ENCODE measurements around the gene CHIC1.
"Not testable (repeated sequence)": the region's sequence is repeated elsewhere in the genome, so short reads cannot be mapped to it uniquely, and the experiment has no call there.

CHIC1 gene

DNA sequence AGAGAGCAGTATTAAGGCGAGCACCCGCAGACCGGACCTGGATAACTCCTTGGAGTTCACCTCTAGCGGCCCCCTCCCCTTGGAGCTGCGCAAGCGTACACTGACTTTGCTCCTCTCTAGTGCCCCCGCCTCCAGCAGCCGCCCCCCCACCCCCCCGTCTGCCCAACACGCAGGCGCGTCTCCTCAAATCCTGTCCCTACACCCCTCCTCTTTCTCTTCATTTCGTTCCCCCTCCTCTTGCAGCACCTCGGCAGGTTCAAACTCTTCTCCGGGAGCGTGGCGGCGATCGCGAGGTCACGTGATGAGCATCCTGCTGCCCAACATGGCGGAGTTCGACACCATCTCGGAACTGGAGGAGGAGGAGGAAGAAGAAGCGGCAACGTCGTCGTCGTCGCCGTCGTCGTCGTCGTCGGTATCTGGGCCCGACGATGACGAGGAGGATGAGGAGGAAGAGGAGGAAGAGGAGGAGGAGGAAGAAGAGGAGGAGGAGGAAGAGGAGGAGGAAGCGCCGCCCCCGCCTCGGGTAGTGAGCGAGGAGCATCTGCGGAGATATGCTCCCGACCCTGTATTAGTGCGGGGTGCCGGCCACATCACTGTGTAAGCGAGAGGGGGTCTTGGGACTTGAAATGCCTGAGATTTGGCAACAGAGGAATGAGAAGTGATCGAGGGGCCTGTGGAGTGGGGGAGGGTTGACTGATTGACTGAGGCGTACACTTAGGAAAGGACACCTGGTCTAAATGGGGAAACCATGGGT is at the start of gene CHIC1:
TSS of gene CHIC1 (plus strand) at position 214 of the 754 bp plus-strand sequence. CDS start at position 302, 88 bp downstream.
- DNase-seq (ENCODE audit: low read depth), result peak; percentile 47

DNA sequence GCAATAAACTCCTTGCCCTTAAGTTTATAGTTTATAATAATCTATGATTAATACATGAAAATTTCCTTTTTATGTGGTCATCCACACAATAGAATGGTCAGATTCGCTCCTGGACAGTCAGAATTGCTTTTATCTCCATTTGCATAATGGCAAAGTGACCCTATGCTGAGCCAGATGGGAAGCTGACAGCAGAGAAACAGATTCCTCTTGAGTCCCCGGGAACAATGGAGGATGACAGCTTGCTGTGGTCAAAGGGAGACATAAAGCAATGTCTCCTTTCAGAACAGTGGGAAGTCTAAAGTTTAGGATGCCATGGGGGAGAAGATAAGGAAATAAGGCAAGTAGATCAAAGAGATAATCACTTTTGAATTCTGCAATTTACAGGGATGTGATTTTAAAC is 40.2 kb upstream of the CHIC1 start:
- DNase-seq (ENCODE audit: low read depth), result not testable (repeated sequence)

DNA sequence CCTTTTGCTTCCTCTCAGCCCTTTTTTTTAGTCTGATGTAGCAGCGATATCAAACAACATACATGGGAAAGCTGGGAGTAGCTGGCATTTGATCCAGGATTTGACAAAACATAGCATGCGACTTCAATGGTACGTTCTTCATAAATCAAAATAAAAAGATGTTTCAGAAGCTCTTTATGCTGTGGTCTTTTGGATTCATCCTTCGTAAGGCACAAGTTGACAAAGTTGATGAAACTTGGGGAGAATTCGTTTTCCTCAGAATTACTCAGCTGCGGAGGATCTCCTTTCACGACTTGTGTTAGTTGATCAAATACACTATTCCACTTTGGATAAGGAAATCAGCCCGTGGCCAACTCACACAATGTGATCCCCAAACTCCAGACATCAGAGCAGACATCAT is 38.1 kb upstream of the CHIC1 start:
- no peak for DNase-seq (ENCODE audit: low read depth)

DNA sequence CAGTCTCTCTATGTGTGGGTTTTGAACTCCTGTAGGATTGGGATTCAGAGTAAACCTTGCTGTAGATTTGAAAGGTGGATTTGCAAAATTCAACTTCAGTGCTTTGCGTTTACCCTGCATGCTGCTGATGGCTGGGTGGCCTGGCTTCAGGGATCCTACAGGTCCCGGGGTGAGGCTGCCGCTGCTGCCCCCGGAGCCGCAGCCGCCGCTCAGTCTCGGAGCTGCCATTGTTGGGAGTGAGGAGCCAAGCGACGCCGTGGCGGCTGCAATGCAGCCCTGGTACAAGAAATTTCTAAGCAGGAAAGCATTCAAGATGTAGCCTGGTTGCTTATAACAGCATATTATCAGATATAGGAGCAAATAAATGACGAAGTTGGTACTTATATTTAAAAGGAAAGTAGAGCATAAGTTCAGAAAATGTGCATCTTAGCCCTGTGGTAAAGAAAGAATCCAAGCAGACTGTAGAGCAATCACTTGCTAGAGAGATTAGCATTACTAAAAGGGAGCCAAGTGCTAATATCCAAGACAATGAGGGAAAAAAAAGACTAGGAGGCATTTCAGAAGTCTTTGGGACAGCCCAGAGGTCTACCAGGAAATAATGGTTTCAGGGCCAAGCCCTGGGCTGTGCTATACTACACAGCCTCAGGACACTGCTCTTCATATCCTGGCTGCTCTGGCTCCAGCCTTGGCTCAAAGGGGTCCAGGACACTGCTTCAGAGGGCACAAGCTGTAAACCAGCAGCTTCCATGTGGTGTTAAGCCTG is 36.9 kb upstream of the CHIC1 start:
- no peak for DNase-seq (ENCODE audit: low read depth)

DNA sequence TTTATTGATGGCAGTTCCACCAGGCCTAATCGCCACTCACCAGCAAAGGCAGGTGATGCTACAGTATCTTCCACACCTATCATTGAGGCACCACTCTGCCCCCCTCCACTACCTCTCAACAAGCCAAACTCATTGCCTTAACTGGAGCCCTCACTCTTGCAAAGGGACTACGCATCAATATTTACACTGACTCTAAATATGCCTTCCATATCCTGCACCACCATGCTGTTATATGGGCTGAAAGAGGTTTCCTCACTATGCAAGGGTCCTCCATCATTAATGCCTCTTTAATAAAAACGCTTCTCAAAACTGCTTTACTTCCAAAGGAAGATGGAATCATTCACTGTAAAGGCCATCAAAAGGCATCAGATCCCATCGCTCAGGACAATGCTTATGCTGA is 31.3 kb upstream of the CHIC1 start:
- DNase-seq (ENCODE audit: low read depth), result not testable (repeated sequence)

GRCh38 chrX:73556159-73556558 is 6.8 kb upstream of the CHIC1 start:
- DNase-seq (ENCODE audit: low read depth), result no peak

- no peak for DNase-seq (ENCODE audit: low read depth)
These were observed 1.2 kb upstream of the CHIC1 start for GRCh38 chrX:73561801-73562200.

DNA sequence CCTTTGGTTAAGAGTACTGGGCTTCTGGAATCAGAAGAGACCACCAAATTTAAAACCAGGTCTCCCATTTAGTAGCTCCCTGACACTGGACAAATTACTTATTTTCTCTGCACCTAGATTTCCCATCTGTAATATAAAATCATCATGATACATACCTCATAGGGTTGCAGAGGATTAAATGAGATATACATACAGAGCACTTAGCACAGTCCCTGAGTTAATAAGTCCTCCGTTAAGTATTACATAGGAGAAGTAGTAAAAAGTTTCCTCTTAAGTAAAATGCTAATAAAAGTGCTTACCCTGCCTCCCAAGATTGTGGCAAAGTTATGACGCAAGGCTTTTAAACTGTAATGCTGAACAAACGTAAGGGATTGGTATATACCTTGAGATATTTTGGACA is 539 bp upstream of the CHIC1 start:
- no peak for DNase-seq (ENCODE audit: low read depth)

- DNase-seq (ENCODE audit: low read depth), result no peak
These were observed 706 bp downstream of the CHIC1 start for GRCh38 chrX:73563738-73564068.

- no peak for DNase-seq (ENCODE audit: low read depth)
These were observed 14.4 kb downstream of the CHIC1 start for GRCh38 chrX:73577361-73577760.

DNA sequence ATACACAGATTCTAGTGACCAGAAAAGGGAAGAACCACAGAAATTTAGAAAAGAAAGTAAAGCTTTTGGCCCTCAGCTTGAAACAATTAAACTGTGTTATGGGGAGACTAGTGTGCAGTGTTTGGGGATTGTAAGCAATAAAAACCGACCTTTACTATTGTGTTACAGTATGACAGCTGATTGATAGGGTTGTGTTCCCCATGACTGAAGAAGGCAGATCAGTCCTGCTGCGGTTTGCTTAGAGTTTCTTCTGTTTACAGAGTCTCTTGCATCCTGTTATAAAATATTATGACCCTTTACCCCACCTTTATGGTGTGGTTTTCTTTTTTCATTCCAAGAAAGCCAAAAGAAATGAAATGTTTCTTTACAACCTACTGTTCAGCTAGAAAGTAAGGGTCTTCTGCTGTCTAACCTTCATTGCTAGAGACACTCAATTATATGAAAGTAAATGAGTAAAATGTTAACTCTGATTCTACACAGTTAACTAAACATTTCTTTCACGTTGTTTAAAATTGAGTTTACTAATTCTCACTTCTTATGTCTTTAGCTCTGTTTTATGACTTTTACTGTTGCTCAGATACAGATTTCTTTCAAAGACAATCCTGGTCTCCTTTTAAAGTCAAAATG is 18.1 kb downstream of the CHIC1 start:
- no peak for DNase-seq (ENCODE audit: low read depth)

DNA sequence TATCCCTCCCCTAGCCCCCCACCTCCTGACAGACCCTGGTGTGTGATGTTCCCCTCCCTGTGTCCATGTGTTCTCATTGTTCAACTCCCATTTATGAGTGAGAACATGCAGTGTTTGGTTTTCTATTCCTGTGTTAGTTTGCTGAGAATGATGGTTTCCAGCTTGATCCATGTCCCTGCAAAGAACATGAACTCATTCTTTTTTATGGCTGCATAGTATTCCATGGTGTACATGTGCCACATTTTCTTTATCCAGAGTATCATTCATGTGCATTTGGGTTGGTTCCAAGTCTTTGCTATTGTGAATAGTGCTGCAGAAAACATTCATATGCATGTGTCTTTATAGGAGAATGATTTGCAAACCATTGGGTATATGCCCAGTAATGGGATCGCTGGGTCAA is 34.8 kb downstream of the CHIC1 start:
- DNase-seq (ENCODE audit: low read depth), result not testable (repeated sequence)

DNA sequence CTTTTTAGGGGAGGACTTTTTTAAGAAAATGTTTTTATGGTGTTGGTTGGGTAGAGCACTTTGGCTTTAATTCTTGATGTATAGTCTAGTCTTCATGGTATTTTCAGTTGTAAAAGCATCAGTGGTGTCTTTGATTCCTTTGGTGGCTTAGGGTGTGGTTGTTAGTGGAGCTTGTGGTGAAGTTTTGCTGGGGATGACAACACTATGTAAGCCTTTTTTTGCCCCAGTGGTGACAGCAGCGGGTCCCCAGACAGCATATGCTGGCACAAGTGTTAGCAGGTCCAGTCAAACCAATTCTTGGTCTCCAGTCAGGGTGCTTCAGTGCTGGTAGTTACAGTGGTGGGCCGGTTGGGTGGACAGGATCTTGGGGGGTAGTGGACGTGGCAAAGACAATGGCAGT is 52.0 kb downstream of the CHIC1 start:
- DNase-seq (ENCODE audit: low read depth), result no peak

DNA sequence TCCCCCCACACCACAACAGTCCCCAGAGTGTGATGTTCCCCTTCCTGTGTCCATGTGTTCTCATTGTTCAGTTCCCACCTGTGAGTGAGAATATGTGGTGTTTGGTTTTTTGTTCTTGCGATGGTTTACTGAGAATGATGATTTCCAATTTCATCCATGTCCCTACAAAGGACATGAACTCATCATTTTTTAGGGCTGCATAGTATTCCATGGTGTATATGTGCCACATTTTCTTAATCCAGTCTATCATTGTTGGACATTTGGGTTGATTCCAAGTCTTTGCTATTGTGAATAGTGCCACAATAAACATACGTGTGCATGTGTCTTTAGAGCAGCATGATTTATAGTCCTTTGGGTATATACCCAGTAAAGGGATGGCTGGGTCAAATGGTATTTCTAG is 78.7 kb downstream of the CHIC1 start:
- not testable (repeated sequence) for DNase-seq (ENCODE audit: low read depth)

DNA sequence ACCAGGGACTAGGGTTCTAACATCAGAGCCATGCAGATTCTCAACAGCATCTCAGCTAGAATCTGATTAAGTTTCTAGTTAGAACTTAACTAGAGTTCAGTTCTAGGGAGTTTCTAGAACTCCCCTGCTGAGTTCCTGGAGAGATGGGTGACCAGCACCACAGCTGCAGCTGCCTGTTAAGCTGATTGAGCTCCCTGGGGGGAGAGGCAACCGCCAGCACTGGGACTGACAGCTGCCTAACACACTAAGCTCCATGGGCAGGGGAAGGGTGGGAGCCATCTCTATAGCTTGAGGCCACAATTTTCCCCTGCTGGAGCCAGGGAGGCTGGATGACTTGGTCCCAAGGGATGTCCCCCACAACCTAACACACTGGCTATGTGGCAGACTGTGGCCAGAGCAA is 84.2 kb downstream of the CHIC1 start:
- DNase-seq (ENCODE audit: low read depth), result no peak

DNA sequence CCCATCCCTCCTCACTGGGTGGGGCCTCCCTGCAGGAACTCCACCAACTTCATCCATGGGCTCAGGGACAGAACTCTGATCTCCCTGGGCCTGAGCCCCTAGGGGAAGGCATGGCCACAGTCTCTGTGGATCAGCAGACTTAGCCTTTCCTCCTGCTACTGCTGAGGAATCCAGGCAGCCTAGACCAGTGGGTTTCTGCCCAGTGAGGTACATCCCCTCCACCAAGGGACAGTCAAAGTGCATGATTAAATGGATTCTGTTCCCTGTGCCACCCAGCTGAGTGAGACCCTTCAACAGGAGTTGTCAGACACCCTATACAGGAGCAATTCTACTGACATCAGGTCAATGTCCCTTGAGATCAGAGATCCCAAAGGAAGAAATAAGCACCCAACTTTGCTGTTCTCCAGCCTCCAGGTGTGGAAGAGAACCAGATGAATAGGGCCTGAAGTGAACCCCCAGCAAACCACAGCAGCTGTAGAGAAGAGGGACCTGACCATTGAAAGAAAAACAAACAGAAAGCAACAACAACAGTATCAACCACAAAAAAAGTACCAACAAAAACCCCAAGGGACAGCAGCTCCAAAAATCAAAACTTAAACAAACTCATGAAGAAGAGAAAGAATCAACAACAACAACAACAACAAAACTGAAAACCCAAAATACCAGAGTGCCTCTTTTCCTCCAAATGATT is 84.8 kb downstream of the CHIC1 start:
- no peak for DNase-seq (ENCODE audit: low read depth)

DNA sequence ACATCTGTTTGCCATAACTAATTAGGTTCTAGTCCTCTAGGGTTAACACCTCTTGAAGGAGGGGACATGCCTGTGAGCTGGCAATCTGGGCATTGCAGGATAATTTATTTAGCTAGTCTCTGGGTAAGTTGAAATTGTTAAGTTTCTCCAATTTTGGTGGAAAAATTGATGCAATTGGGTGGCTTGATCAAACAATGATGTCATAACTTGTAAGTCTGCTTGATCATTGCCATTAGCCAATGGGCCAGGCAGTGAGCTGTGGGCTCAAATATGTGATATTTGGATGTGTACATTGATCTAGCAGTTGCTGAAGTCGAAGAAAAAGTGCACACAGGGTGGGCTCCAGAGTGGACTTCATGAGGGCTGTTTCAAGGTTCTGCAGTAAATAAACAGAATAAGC is 98.3 kb downstream of the CHIC1 start:
- DNase-seq (ENCODE audit: low read depth), result not testable (repeated sequence)

GRCh38 chrX:73668779-73669178 is 105.8 kb downstream of the CHIC1 start:
- no peak for DNase-seq (ENCODE audit: low read depth)

GRCh38 chrX:73681408-73681807 is 118.4 kb downstream of the CHIC1 start:
- DNase-seq (ENCODE audit: low read depth), result no peak

- DNase-seq (ENCODE audit: low read depth), result no peak
These were observed 120.4 kb downstream of the CHIC1 start for GRCh38 chrX:73683236-73683859.

DNA sequence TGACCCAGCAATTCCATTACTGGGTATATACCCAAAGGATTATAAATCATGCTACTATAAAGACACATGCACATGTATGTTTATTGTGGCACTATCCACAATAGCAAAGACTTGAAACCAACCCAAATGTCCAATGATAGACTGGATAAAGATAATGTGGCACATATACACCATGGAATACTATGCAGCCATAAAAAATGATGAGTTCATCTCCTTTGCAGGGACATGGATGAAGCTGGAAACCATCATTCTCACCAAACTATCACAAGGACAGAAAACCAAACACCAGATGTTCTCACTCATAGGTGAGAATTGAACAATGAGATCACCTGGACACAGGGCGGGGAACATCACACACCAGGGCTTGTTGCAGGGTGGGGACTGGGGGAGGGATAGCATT is 144.0 kb downstream of the CHIC1 start:
- DNase-seq (ENCODE audit: low read depth), result not testable (repeated sequence)

DNA sequence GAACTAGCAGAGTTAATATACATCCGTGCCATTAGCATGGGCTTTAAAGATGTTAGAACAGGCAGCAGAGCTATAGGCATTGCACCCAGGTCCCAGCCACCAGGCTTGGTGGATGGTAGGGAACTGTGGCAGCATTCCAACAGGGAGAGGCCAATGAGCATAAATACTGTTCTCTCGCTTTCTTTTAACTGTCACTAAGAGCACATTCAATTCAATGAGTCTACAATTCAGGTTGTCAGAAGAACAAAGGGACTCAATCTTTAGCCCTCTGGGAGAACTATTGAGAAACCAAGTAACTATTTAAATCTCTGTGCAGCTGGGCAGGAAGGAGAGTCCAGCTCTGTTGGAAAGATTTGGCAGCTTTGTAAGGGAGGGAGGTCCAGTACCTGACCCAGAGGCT is 165.6 kb downstream of the CHIC1 start:
- no peak for DNase-seq (ENCODE audit: low read depth)
